ENCODE measurements around the gene SPON2. TPM values are rescaled to one million over a fixed set of nuclear protein-coding genes. Genes with fewer than 3 reads are reported as not detected.

Gene SPON2
- polyA plus RNA-seq, 2 of the 4 experiments (the other 2 are of a cell fraction): 0.12 to 0.54 TPM

GRCh38 chr4:1210241-1210841 lies 38.0 kb upstream of the SPON2 start:
- no peak for ATAC-seq
- DNase-seq (ENCODE audit: low read depth in 1 of 2, low spot score in 1 of 2): no peak
- no peak for FAIRE-seq
- Histone ChIP-seq H3K4me2 (no peak overlapping the region), H3K27ac (no peak overlapping the region), H3K4me1 (no peaks in the 10 kb centered on the region), H3K4me3 (no peak overlapping the region), H3K9me3 (no peaks in the 10 kb centered on the region)
- TF ChIP-seq SREBF2 (IDR thresholded peaks at IDR 0.05) (no peak), ESRRA (IDR thresholded peaks at IDR 0.05; ENCODE audit: borderline replicate concordance, low read length) (no peak), ZNF302 (CRISPR knock-in tag; IDR thresholded peaks at IDR 0.05) (no peak), PHF8 (IDR thresholded peaks at IDR 0.05; ENCODE audit: borderline replicate concordance, low read depth) (no peak), E2F6 (IDR thresholded peaks at IDR 0.05; ENCODE audit: borderline replicate concordance, low read depth) (no peak), ELK1 (IDR thresholded peaks at IDR 0.05; ENCODE audit: low read depth, low read length) (no peak), PBX3 (IDR thresholded peaks at IDR 0.05) (no peak), TFCP2L1 (CRISPR knock-in tag; IDR thresholded peaks at IDR 0.05) (no peak), FOXS1 (CRISPR knock-in tag; IDR thresholded peaks at IDR 0.05) (no peak), POLR2A (IDR thresholded peaks at IDR 0.05; ENCODE audit: low read length) (no peak), TP53 (CRISPR knock-in tag; IDR thresholded peaks at IDR 0.05) (no peak), HOXA7 (CRISPR knock-in tag; IDR thresholded peaks at IDR 0.05) (no peak), FOSB (CRISPR knock-in tag; IDR thresholded peaks at IDR 0.05) (no peak), SMC3 (IDR thresholded peaks at IDR 0.05) (no peak)
- TF ChIP-seq, protein P1, sequence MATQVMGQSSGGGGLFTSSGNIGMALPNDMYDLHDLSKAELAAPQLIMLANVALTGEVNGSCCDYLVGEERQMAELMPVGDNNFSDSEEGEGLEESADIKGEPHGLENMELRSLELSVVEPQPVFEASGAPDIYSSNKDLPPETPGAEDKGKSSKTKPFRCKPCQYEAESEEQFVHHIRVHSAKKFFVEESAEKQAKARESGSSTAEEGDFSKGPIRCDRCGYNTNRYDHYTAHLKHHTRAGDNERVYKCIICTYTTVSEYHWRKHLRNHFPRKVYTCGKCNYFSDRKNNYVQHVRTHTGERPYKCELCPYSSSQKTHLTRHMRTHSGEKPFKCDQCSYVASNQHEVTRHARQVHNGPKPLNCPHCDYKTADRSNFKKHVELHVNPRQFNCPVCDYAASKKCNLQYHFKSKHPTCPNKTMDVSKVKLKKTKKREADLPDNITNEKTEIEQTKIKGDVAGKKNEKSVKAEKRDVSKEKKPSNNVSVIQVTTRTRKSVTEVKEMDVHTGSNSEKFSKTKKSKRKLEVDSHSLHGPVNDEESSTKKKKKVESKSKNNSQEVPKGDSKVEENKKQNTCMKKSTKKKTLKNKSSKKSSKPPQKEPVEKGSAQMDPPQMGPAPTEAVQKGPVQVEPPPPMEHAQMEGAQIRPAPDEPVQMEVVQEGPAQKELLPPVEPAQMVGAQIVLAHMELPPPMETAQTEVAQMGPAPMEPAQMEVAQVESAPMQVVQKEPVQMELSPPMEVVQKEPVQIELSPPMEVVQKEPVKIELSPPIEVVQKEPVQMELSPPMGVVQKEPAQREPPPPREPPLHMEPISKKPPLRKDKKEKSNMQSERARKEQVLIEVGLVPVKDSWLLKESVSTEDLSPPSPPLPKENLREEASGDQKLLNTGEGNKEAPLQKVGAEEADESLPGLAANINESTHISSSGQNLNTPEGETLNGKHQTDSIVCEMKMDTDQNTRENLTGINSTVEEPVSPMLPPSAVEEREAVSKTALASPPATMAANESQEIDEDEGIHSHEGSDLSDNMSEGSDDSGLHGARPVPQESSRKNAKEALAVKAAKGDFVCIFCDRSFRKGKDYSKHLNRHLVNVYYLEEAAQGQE (IDR thresholded peaks at IDR 0.05): no peak
- TF ChIP-seq, protein P2, sequence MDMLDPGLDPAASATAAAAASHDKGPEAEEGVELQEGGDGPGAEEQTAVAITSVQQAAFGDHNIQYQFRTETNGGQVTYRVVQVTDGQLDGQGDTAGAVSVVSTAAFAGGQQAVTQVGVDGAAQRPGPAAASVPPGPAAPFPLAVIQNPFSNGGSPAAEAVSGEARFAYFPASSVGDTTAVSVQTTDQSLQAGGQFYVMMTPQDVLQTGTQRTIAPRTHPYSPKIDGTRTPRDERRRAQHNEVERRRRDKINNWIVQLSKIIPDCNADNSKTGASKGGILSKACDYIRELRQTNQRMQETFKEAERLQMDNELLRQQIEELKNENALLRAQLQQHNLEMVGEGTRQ (IDR thresholded peaks at IDR 0.05): no peak
- ChIA-PET POLR2A (no interaction called here), CTCF (no interaction called here)
- WGBS (ENCODE audit: missing lambda C conversion rate): 86% methylated on average over 7 of the region's 22 CpGs

GRCh38 chr4:1209821-1210220 lies 37.4 kb upstream of the SPON2 start:
- WGBS (ENCODE audit: missing lambda C conversion rate): 97% methylated on average over 4 of the region's 11 CpGs
- H3K27ac ChIP-seq: no peak overlapping the region
- ChIA-PET POLR2A (no interaction called here), CTCF (no interaction called here)
- ATAC-seq: no peak
- no peaks in the 10 kb centered on the region for H3K4me1 ChIP-seq
- H3K4me3 ChIP-seq: no peak overlapping the region
- H3K9me3 ChIP-seq: no peaks in the 10 kb centered on the region
- DNase-seq (ENCODE audit: low read depth in 1 of 2, low spot score in 1 of 2): no peak
- no peak overlapping the region for H3K4me2 ChIP-seq
- no peak for FAIRE-seq
- TF ChIP-seq CEBPB (IDR thresholded peaks at IDR 0.05): no peak
- TF ChIP-seq PBX3 (IDR thresholded peaks at IDR 0.05): no peak
- TF ChIP-seq, protein P3, sequence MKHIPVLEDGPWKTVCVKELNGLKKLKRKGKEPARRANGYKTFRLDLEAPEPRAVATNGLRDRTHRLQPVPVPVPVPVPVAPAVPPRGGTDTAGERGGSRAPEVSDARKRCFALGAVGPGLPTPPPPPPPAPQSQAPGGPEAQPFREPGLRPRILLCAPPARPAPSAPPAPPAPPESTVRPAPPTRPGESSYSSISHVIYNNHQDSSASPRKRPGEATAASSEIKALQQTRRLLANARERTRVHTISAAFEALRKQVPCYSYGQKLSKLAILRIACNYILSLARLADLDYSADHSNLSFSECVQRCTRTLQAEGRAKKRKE (CRISPR knock-in tag; IDR thresholded peaks at IDR 0.05; ENCODE audit: low read depth): no peak
- TF ChIP-seq EP300 (IDR thresholded peaks at IDR 0.05): no peak
- TF ChIP-seq ZC3H11A (IDR thresholded peaks at IDR 0.05): no peak
- TF ChIP-seq, protein P4, sequence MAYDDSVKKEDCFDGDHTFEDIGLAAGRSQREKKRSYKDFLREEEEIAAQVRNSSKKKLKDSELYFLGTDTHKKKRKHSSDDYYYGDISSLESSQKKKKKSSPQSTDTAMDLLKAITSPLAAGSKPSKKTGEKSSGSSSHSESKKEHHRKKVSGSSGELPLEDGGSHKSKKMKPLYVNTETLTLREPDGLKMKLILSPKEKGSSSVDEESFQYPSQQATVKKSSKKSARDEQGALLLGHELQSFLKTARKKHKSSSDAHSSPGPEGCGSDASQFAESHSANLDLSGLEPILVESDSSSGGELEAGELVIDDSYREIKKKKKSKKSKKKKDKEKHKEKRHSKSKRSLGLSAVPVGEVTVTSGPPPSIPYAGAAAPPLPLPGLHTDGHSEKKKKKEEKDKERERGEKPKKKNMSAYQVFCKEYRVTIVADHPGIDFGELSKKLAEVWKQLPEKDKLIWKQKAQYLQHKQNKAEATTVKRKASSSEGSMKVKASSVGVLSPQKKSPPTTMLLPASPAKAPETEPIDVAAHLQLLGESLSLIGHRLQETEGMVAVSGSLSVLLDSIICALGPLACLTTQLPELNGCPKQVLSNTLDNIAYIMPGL (CRISPR knock-in tag; IDR thresholded peaks at IDR 0.05; ENCODE audit: borderline replicate concordance): no peak
- TF ChIP-seq TFCP2L1 (CRISPR knock-in tag; IDR thresholded peaks at IDR 0.05): no peak
- no peak for TF ChIP-seq FOSL2 (IDR thresholded peaks at IDR 0.05)
- no peak for TF ChIP-seq FOSL2 (CRISPR knock-in tag; IDR thresholded peaks at IDR 0.05)
- TF ChIP-seq HDAC2 (IDR thresholded peaks at IDR 0.05): no peak
- no peak for TF ChIP-seq RAD21 (conservative IDR thresholded peaks at IDR 0.05 in 1 of 2, IDR thresholded peaks at IDR 0.05 in 1 of 2)
- TF ChIP-seq ZNF302 (CRISPR knock-in tag; IDR thresholded peaks at IDR 0.05): no peak
- no peak for TF ChIP-seq POLR2AphosphoS2 (conservative IDR thresholded peaks at IDR 0.05; ENCODE audit: low read length)

Data from A549 (cell line).